ENCODE measurements around the gene MRPL21.

MRPL21 gene

GRCh38 chr11:68882391-68882790 is 21.2 kb downstream of the MRPL21 start:
- no peak for DNase-seq (ENCODE audit: low read depth)
- H3K4me3 ChIP-seq (ENCODE audit: low read depth, low read length), result no peak overlapping the region
- TF ChIP-seq CTCF (conservative IDR thresholded peaks at IDR 0.05; ENCODE audit: low read depth, low read length), result no peak

GRCh38 chr11:68881320-68881719 is 22.3 kb downstream of the MRPL21 start:
- TF ChIP-seq CTCF (conservative IDR thresholded peaks at IDR 0.05; ENCODE audit: low read depth, low read length), result no peak
- no peak overlapping the region for H3K4me3 ChIP-seq (ENCODE audit: low read depth, low read length)
- DNase-seq (ENCODE audit: low read depth), result no peak

- no peak for TF ChIP-seq CTCF (conservative IDR thresholded peaks at IDR 0.05; ENCODE audit: low read depth, low read length)
- DNase-seq (ENCODE audit: low read depth), result no peak
- H3K4me3 ChIP-seq (ENCODE audit: low read depth, low read length), result no peak overlapping the region
These were observed 22.8 kb downstream of the MRPL21 start for GRCh38 chr11:68880851-68881250.

- no peak for TF ChIP-seq CTCF (conservative IDR thresholded peaks at IDR 0.05; ENCODE audit: low read depth, low read length)
- DNase-seq (ENCODE audit: low read depth), result no peak
- H3K4me3 ChIP-seq (ENCODE audit: low read depth, low read length), result no peak overlapping the region
These were observed 25.6 kb downstream of the MRPL21 start for GRCh38 chr11:68878022-68878421.

GRCh38 chr11:68872216-68873003 is 31.2 kb downstream of the MRPL21 start:
- TF ChIP-seq CTCF (conservative IDR thresholded peaks at IDR 0.05; ENCODE audit: low read depth, low read length), result no peak
- peak; percentile 50 for DNase-seq (ENCODE audit: low read depth)
- H3K4me3 ChIP-seq (ENCODE audit: low read depth, low read length), result no peak overlapping the region

- H3K4me3 ChIP-seq (ENCODE audit: low read depth, low read length), result peak overlapping the region; percentile 52
- peak; percentile 22 for TF ChIP-seq CTCF (conservative IDR thresholded peaks at IDR 0.05; ENCODE audit: low read depth, low read length)
- no peak for DNase-seq (ENCODE audit: low read depth)
These were observed 33.2 kb downstream of the MRPL21 start for GRCh38 chr11:68870470-68870869.

- DNase-seq (ENCODE audit: low read depth), result no peak
- no peak overlapping the region for H3K4me3 ChIP-seq (ENCODE audit: low read depth, low read length)
- TF ChIP-seq CTCF (conservative IDR thresholded peaks at IDR 0.05; ENCODE audit: low read depth, low read length), result no peak
These were observed 35.3 kb downstream of the MRPL21 start for GRCh38 chr11:68868221-68868835.
